Activated T-cell treated with anti-CD3 and anti-CD28 coated beads for 48 hours (primary cell): ENCODE measurements around the gene DHRS7B.

Source experiments
- DNase-seq: peaks from one replicate; pipeline ENCODE4 v3.0.0-alpha.2; 2020; ENCODE audit warnings: low read depth

DHRS7B gene

GRCh38 chr17:21240369-21241055, 113.7 kb downstream of the DHRS7B start:
- no peak for DNase-seq
